Tibial artery (tissue), 4 donors: Measurements from ENCODE around the gene STK38.

Source experiments
- DNase-seq, 2 donors: peaks; one replicate each; pipeline ENCODE4 v3.0.0-alpha.2; 2019
- H3K27ac ChIP-seq, 2 donors: fragments of 200-600 bp; sonication (generic) in 1 of 2; 1 replicate in 1 of 2; 2 replicates in 1 of 2; pipeline ENCODE4 v1.5.1; 2018 to 2019; ENCODE audit warnings: mild to moderate bottlenecking in 1 of 2
- H3K27me3 ChIP-seq, 2 donors: fragments of 200-600 bp; sonication (generic) in 1 of 2; one replicate each; pipeline versions ENCODE4 v1.5.1 to v1.6.0; 2016 to 2019
- H3K36me3 ChIP-seq, 3 donors: fragments of 200-600 bp; sonication (generic) in 2 of 3; one replicate each; pipeline ENCODE4 v1.5.1; 2016 to 2019; ENCODE audit warnings: mild to moderate bottlenecking in 2 of 3
- H3K4me1 ChIP-seq, 4 donors: fragments of 200-600 bp; sonication (generic) in 2 of 4; 1 replicate in 3 of 4; 2 replicates in 1 of 4; pipeline ENCODE4 v1.5.1; 2016 to 2019
- H3K4me3 ChIP-seq, 2 donors: fragments of 200-600 bp; sonication (generic) in 1 of 2; 1 replicate in 1 of 2; 2 replicates in 1 of 2; pipeline ENCODE4 v1.5.1; 2018 to 2019; ENCODE audit warnings: mild to moderate bottlenecking in 2 of 2
- H3K9me3 ChIP-seq, 3 donors: fragments of 200-600 bp; sonication (generic) in 1 of 3; one replicate each; pipeline ENCODE4 v1.5.1; 2016 to 2019
- CTCF ChIP-seq, 2 experiments: fragments of 200-600 bp in 1 of 2; fragments of 450-650 bp in 1 of 2; IDR thresholded peaks; one replicate each; pipeline ENCODE4 v1.5.1; 2017 to 2019; ENCODE audit warnings: antibody characterized with exemption in 2 of 2, mild to moderate bottlenecking in 1 of 2, moderate library complexity in 1 of 2
- intact Hi-C: fragments of 100-400 bp; cut with DNase I; formaldehyde crosslinking; loops from one replicate; pipeline ENCODE4 v1.15.0; 2023; ENCODE audit warnings: low total_unique reads

STK38 gene

GRCh38 chr6:36542041-36542440, 5.2 kb downstream of the STK38 start:
- intact Hi-C loops, result loop anchor here (10.0 kb wide), 1 partner anchor 117 kb away; no protein-coding TSS in a partner anchor

GRCh38 chr6:36539814-36540568, 7.3 kb downstream of the STK38 start:
- intact Hi-C loops, result loop anchor here (10.0 kb wide), 1 partner anchor 115 kb away; no protein-coding TSS in a partner anchor
- no peak for TF ChIP-seq CTCF (IDR thresholded peaks at IDR 0.05)
- H3K4me3 ChIP-seq, result no peak overlapping the region
- H3K27ac ChIP-seq, result no peak overlapping the region
- no peaks in the 10 kb centered on the region for H3K9me3 ChIP-seq
- H3K36me3 ChIP-seq, result peaks cover 22 to 48% (median 25%) of the 10 kb centered on the region in 3 donors
- DNase-seq, result no peak
- peaks cover 0 to 27% (median 7%) of the 10 kb centered on the region in 4 donors for H3K4me1 ChIP-seq
- H3K27me3 ChIP-seq, result no peaks in the 10 kb centered on the region

More at GRCh38 chr6:36542041-36542440, 5.2 kb downstream of the STK38 start:
- no peak overlapping the region for H3K27ac ChIP-seq
- no peaks in the 10 kb centered on the region for H3K9me3 ChIP-seq
- H3K4me1 ChIP-seq, result peaks cover 0 to 39% (median 16%) of the 10 kb centered on the region in 4 donors
- no peak overlapping the region for H3K4me3 ChIP-seq
- TF ChIP-seq CTCF (IDR thresholded peaks at IDR 0.05), result no peak
- peaks cover 22 to 37% (median 25%) of the 10 kb centered on the region in 3 donors for H3K36me3 ChIP-seq
- DNase-seq, result no peak
- H3K27me3 ChIP-seq, result no peaks in the 10 kb centered on the region

GRCh38 chr6:36536873-36537547, 10.3 kb downstream of the STK38 start:
- no peaks in the 10 kb centered on the region for H3K27me3 ChIP-seq
- H3K9me3 ChIP-seq, result no peaks in the 10 kb centered on the region
- H3K4me1 ChIP-seq, result peaks cover 0 to 21% (median 0%) of the 10 kb centered on the region in 4 donors
- intact Hi-C loops, result no loop called here
- H3K27ac ChIP-seq, result no peak overlapping the region
- no peak for TF ChIP-seq CTCF (IDR thresholded peaks at IDR 0.05)
- no peak for DNase-seq
- peaks cover 22 to 48% (median 27%) of the 10 kb centered on the region in 3 donors for H3K36me3 ChIP-seq
- H3K4me3 ChIP-seq, result no peak overlapping the region

- no peaks in the 10 kb centered on the region for H3K9me3 ChIP-seq
- H3K27ac ChIP-seq, result no peak overlapping the region
- intact Hi-C loops, result no loop called here
- no peak for TF ChIP-seq CTCF (IDR thresholded peaks at IDR 0.05)
- no peak overlapping the region for H3K4me3 ChIP-seq
- peaks cover 8 to 47% (median 19%) of the 10 kb centered on the region in 3 donors for H3K36me3 ChIP-seq
- H3K27me3 ChIP-seq, result no peaks in the 10 kb centered on the region
- no peak for DNase-seq
- peaks cover 0 to 12% (median 0%) of the 10 kb centered on the region in 4 donors for H3K4me1 ChIP-seq
Measured at GRCh38 chr6:36533321-36533720, 14.0 kb downstream of the STK38 start.

GRCh38 chr6:36526066-36526465, 21.2 kb downstream of the STK38 start:
- intact Hi-C loops, result no loop called here
- H3K9me3 ChIP-seq, result no peaks in the 10 kb centered on the region
- H3K4me1 ChIP-seq, result no peaks in the 10 kb centered on the region
- no peaks in the 10 kb centered on the region for H3K27me3 ChIP-seq
- no peak for DNase-seq
- H3K36me3 ChIP-seq, result peaks cover 12 to 70% (median 35%) of the 10 kb centered on the region in 3 donors
- no peak overlapping the region for H3K4me3 ChIP-seq
- no peak for TF ChIP-seq CTCF (IDR thresholded peaks at IDR 0.05)
- no peak overlapping the region for H3K27ac ChIP-seq
